Kidney glomerular epithelial cell (primary cell): ENCODE measurements around the gene THRB.
"Not testable (repeated sequence)": the region's sequence is repeated elsewhere in the genome, so short reads cannot be mapped to it uniquely, and the experiment has no call there.

Experiments
- DNase-seq: peaks from one replicate; lab custom pipeline; 2025; lab: John Stamatoyannopoulos, UW

Gene THRB

DNA sequence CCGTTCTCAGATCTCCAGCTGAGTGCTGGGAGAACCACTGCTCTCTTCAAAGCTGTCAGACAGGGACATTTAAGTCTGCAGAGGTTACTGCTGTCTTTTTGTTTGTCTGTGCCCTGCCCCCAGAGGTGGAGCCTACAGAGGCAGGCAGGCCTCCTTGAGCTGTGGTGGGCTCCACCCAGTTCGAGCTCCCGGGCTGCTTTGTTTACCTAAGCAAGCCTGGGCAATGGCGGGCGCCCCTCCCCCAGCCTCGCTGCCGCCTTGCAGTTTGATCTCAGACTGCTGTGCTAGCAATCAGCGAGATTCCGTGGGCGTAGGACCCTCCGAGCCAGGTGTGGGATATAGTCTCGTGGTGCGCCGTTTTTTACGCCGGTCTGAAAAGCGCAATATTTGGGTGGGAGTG is 399.8 kb downstream of the THRB start:
- DNase-seq: not testable (repeated sequence)

GRCh38 chr3:24088782-24089181 is 405.9 kb downstream of the THRB start:
- peak; percentile 29 for DNase-seq

DNA sequence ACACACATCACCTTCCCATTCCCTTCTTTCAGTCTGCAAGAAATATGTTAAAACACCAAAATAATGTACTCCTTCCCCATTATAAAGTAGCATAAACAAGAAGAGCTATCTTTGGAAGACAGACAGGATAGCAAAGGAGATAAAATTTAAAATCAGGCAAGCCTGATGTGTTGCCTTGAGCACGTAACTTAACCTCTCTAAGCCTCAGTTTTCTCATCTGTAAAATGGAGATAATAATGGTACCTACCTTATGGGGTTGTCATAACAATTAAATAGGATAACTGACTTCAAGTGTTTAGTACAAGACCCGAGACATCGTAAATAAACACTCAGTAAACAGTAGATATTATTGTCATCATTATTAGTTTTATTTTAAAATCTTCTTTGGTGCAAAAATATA is 407.2 kb downstream of the THRB start:
- DNase-seq: no peak

DNA sequence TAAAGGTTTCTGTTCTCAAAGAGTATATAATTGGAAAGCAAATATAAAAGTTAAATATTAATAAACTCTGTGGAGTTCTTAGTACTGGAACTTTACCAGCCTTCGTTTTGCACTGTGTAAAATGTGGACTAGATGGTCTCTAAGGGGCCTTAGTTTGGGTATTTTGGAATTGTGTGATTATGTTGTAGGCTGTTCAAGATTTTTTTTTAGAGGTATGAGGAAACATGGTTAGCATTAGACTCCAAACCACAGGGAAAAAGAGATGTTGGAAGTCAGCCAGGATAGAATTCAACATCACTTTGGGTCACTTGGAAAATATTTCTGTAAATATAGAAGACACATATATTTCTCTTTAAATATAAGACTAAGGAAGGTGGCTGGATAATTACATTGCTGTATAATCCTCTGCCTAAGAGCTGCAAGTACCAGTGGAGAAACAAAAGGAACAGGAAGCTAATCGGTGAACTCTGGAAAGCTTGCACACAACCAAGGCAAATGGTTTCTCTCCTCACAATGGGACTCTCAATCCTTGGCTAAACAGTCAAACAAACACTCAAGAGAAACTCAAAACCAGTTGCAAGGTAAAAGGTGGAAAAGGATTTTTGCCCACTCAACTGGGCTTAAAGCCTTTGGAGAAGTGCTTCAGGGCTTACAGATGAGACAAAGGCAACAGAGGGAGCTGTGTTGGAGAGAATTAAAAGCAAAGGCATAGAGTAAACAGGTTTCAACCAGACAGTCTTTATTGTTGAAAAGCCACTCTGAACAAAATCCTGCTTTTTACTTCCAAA is 407.8 kb downstream of the THRB start:
- no peak for DNase-seq

DNA sequence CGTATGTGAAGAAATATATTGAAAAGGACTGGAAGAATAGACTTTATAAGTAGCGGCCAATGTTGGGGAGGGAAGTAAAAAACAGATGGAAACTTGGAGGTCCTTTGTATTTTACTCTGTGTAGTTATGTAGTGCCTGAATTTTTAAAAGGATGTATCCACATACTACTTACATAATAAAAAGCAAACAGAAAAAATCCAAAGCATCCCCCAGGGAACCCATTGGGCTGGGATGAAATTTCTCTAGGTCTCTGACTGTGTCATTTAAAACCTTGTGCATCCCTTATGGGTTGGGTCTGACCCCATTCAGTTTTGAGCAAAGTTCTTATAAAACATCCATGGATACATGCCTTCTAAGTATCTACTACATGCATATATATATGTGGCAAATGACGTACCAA is 408.4 kb downstream of the THRB start:
- DNase-seq: no peak

- DNase-seq: no peak
These were observed 422.5 kb downstream of the THRB start for GRCh38 chr3:24072193-24072592.

- DNase-seq: no peak
These were observed 425.6 kb downstream of the THRB start for GRCh38 chr3:24069045-24069444.

DNA sequence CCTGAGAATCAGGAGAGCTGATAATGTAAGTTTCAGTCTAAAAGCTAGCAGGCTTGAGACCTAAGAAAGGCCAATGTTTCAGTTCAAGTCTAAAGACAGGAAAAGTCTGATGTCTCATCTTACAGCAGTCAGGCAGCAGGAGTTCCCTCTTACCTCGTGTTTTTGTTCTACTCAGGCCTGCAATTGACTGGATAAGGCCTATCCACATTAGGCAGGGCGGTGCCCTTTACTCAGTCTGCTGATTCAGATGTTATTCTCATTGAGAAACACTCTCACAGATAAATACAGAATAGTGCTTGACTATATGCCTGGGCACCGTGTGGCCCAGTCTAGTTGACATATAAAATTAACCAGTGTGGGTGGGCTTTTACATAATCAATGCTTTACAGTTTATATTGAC is 427.2 kb downstream of the THRB start:
- no peak for DNase-seq
